Measurements from ENCODE around the gene RGL2. TPM values are rescaled to one million over a fixed set of nuclear protein-coding genes. Genes with fewer than 3 reads are reported as not detected.
A peak's percentile ranks its signal among the peaks of the same experiment; 100 is the strongest.

Gene RGL2
- total and polyA plus RNA-seq, 2 of the 13 experiments (the other 11 are each of a cell fraction or from before 2014, with no cell fraction given) = 22.9 to 47.4 TPM

GRCh38 chr6:33318426-33319073, 19.8 kb upstream of the RGL2 start (continued):
- TF ChIP-seq, protein P1, sequence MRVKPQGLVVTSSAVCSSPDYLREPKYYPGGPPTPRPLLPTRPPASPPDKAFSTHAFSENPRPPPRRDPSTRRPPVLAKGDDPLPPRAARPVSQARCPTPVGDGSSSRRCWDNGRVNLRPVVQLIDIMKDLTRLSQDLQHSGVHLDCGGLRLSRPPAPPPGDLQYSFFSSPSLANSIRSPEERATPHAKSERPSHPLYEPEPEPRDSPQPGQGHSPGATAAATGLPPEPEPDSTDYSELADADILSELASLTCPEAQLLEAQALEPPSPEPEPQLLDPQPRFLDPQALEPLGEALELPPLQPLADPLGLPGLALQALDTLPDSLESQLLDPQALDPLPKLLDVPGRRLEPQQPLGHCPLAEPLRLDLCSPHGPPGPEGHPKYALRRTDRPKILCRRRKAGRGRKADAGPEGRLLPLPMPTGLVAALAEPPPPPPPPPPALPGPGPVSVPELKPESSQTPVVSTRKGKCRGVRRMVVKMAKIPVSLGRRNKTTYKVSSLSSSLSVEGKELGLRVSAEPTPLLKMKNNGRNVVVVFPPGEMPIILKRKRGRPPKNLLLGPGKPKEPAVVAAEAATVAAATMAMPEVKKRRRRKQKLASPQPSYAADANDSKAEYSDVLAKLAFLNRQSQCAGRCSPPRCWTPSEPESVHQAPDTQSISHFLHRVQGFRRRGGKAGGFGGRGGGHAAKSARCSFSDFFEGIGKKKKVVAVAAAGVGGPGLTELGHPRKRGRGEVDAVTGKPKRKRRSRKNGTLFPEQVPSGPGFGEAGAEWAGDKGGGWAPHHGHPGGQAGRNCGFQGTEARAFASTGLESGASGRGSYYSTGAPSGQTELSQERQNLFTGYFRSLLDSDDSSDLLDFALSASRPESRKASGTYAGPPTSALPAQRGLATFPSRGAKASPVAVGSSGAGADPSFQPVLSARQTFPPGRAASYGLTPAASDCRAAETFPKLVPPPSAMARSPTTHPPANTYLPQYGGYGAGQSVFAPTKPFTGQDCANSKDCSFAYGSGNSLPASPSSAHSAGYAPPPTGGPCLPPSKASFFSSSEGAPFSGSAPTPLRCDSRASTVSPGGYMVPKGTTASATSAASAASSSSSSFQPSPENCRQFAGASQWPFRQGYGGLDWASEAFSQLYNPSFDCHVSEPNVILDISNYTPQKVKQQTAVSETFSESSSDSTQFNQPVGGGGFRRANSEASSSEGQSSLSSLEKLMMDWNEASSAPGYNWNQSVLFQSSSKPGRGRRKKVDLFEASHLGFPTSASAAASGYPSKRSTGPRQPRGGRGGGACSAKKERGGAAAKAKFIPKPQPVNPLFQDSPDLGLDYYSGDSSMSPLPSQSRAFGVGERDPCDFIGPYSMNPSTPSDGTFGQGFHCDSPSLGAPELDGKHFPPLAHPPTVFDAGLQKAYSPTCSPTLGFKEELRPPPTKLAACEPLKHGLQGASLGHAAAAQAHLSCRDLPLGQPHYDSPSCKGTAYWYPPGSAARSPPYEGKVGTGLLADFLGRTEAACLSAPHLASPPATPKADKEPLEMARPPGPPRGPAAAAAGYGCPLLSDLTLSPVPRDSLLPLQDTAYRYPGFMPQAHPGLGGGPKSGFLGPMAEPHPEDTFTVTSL (CRISPR knock-in tag; IDR thresholded peaks at IDR 0.05; ENCODE audit: borderline replicate concordance) = peak; percentile 17; the same call in 1 of the 2 replicates
- TF ChIP-seq, protein P2, sequence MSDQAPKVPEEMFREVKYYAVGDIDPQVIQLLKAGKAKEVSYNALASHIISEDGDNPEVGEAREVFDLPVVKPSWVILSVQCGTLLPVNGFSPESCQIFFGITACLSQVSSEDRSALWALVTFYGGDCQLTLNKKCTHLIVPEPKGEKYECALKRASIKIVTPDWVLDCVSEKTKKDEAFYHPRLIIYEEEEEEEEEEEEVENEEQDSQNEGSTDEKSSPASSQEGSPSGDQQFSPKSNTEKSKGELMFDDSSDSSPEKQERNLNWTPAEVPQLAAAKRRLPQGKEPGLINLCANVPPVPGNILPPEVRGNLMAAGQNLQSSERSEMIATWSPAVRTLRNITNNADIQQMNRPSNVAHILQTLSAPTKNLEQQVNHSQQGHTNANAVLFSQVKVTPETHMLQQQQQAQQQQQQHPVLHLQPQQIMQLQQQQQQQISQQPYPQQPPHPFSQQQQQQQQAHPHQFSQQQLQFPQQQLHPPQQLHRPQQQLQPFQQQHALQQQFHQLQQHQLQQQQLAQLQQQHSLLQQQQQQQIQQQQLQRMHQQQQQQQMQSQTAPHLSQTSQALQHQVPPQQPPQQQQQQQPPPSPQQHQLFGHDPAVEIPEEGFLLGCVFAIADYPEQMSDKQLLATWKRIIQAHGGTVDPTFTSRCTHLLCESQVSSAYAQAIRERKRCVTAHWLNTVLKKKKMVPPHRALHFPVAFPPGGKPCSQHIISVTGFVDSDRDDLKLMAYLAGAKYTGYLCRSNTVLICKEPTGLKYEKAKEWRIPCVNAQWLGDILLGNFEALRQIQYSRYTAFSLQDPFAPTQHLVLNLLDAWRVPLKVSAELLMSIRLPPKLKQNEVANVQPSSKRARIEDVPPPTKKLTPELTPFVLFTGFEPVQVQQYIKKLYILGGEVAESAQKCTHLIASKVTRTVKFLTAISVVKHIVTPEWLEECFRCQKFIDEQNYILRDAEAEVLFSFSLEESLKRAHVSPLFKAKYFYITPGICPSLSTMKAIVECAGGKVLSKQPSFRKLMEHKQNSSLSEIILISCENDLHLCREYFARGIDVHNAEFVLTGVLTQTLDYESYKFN (CRISPR knock-in tag; conservative IDR thresholded peaks at IDR 0.05) = no peak
- TF ChIP-seq FOXM1 (CRISPR knock-in tag; IDR thresholded peaks at IDR 0.05) (no peak), GRHL1 (CRISPR knock-in tag; conservative IDR thresholded peaks at IDR 0.05) (no peak), ZNF124 (CRISPR knock-in tag; IDR thresholded peaks at IDR 0.05) (no peak), ZFP36L1 (CRISPR knock-in tag; IDR thresholded peaks at IDR 0.05) (0 out of 2 replicates have a peak, but pooled peaks have one; percentile 11), TBL1XR1 (IDR thresholded peaks at IDR 0.05; ENCODE audit: borderline replicate concordance, low read length, partially characterized antibody) (no peak), RELA (CRISPR knock-in tag; IDR thresholded peaks at IDR 0.05) (no peak), ZNF589 (CRISPR knock-in tag; conservative IDR thresholded peaks at IDR 0.05) (no peak), ZZZ3 (CRISPR knock-in tag; IDR thresholded peaks at IDR 0.05; ENCODE audit: borderline replicate concordance) (no peak), ZNF614 (CRISPR knock-in tag; IDR thresholded peaks at IDR 0.05; ENCODE audit: borderline replicate concordance) (no peak), RBAK (CRISPR knock-in tag; IDR thresholded peaks at IDR 0.05) (no peak), MATR3 (CRISPR knock-in tag; IDR thresholded peaks at IDR 0.05) (no peak), ZNF510 (CRISPR knock-in tag; IDR thresholded peaks at IDR 0.05; ENCODE audit: low read depth) (no peak)
- TF ChIP-seq, protein P3, sequence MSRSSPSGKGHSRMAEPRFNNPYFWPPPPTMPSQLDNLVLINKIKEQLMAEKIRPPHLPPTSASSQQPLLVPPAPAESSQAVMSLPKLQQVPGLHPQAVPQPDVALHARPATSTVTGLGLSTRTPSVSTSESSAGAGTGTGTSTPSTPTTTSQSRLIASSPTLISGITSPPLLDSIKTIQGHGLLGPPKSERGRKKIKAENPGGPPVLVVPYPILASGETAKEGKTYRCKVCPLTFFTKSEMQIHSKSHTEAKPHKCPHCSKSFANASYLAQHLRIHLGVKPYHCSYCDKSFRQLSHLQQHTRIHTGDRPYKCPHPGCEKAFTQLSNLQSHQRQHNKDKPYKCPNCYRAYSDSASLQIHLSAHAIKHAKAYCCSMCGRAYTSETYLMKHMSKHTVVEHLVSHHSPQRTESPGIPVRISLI (CRISPR knock-in tag; IDR thresholded peaks at IDR 0.05; ENCODE audit: borderline replicate concordance) = peak; percentile 63; the same call in 1 of the 2 replicates

All from HepG2 (cell line).